ENCODE data around the gene RPS21. TPM values are rescaled to one million over a fixed set of nuclear protein-coding genes. Genes with fewer than 3 reads are reported as not detected.
A peak's percentile ranks its signal among the peaks of the same experiment; 100 is the strongest.

The RPS21 gene
- total RNA-seq, 2 experiments from 2014 or later: 3,015 to 3,210 TPM

DNA sequence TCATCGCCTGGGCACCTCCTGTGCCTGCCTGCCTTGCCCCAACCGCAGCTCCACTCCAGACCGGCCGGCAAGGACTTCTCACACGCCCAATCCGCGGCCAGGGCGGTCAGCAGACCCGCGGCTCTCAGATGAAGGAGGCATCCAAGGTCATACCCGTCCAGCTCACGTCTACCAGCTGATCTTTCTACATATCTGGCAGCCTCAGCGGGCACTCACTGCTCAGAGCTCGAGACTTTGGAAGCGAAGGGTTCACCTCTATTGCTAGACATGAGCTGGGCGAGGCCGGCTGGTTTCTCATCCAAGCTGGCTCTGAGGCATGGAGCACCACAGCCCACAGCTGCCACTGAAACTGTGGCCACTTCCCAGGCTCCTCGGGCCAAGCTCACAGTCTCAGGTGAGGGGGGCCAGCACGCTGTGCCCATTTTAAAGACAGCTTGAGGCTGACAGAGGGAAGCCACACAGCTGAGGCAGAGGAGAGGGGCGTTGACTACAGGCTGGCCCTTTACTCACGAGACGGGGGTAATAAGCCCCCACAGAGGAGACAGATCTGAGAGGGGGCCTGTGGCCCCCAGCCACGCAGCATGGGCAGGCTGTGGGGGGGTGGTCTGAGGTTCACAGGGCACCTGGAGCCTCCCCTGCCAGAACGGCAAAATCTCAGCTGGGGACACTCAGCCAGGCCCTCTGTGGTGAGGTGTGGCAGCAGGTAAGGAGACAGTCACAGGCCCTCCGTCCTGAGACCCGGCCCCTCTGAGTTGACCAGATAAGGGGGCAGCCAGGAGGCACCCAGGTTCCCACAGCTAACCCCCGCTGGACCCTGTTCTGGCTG, 21.8 kb upstream of the RPS21 start:
- Mint-ChIP-seq H3K27me3 (peaks cover 34% of the 10 kb centered on the region), H3K36me3 (ENCODE audit: low read depth) (no peaks in the 10 kb centered on the region), H3K27ac (no peak overlapping the region), H3K4me1 (ENCODE audit: low read depth) (peaks cover 4% of the 10 kb centered on the region), H3K4me3 (peak overlapping the region; percentile 34), H3K9me3 (no peaks in the 10 kb centered on the region)
- DNase-seq: no peak
- H3K4me3 ChIP-seq (ENCODE audit: low read length): no peak overlapping the region
- H3K27ac ChIP-seq (ENCODE audit: low read depth in 1 of 2, low read length in 2 of 2): no peak overlapping the region
- no peak for TF ChIP-seq CTCF (IDR thresholded peaks at IDR 0.05)
- H3K27me3 ChIP-seq (ENCODE audit: control insufficient read depth in 1 of 2, insufficient read depth in 2 of 2, low read length in 2 of 2): peaks cover 42 to 47% of the 10 kb centered on the region in 2 experiments
- H3K4me1 ChIP-seq (ENCODE audit: insufficient read depth, low read length): peaks cover 26% of the 10 kb centered on the region
- ATAC-seq (ENCODE audit: poor library complexity): no peak
- peaks cover 0 to 13% of the 10 kb centered on the region in 2 experiments for H3K9me3 ChIP-seq (ENCODE audit: control insufficient read depth in 1 of 2, insufficient read depth in 1 of 2, low read length in 2 of 2)
- intact Hi-C loops (cut with DNase I, micrococcal nuclease): loop anchor here in 1 of 2 experiments (5.0 kb wide), 1 partner anchor 63 kb away; the partner anchor contains the start of gene ADRM1
- POLR2A ChIA-PET: no interaction called here
- CTCF ChIA-PET: no interaction called here
- H3K36me3 ChIP-seq (ENCODE audit: insufficient read depth, low read length): no peaks in the 10 kb centered on the region

- Histone ChIP-seq H3K36me3 (ENCODE audit: insufficient read depth, low read length) (no peaks in the 10 kb centered on the region), H3K9me3 (ENCODE audit: control insufficient read depth in 1 of 2, insufficient read depth in 1 of 2, low read length in 2 of 2) (peaks cover 0 to 13% of the 10 kb centered on the region in 2 experiments), H3K27me3 (ENCODE audit: control insufficient read depth in 1 of 2, insufficient read depth in 2 of 2, low read length in 2 of 2) (peaks cover 42 to 47% of the 10 kb centered on the region in 2 experiments), H3K4me3 (ENCODE audit: low read length) (no peak overlapping the region), H3K27ac (ENCODE audit: low read depth in 1 of 2, low read length in 2 of 2) (no peak overlapping the region), H3K4me1 (ENCODE audit: insufficient read depth, low read length) (peaks cover 26% of the 10 kb centered on the region)
- intact Hi-C loops (cut with DNase I, micrococcal nuclease): loop anchor here in 1 of 2 experiments (5.0 kb wide), 1 partner anchor 64 kb away; the partner anchor contains the start of gene ADRM1
- no peak overlapping the region for H3K27ac Mint-ChIP-seq
- H3K4me3 Mint-ChIP-seq: peak overlapping the region; percentile 30
- no peak for TF ChIP-seq CTCF (IDR thresholded peaks at IDR 0.05)
- no peaks in the 10 kb centered on the region for H3K36me3 Mint-ChIP-seq (ENCODE audit: low read depth)
- ChIA-PET CTCF (no interaction called here), POLR2A (no interaction called here)
- DNase-seq: no peak
- peaks cover 34% of the 10 kb centered on the region for H3K27me3 Mint-ChIP-seq
- peaks cover 4% of the 10 kb centered on the region for H3K4me1 Mint-ChIP-seq (ENCODE audit: low read depth)
- no peaks in the 10 kb centered on the region for H3K9me3 Mint-ChIP-seq
- ATAC-seq (ENCODE audit: poor library complexity): no peak
These were observed 21.0 kb upstream of the RPS21 start for GRCh38 chr20:62365814-62366369.

- Mint-ChIP-seq H3K27me3 (peaks cover 34% of the 10 kb centered on the region), H3K4me3 (no peak overlapping the region), H3K27ac (no peak overlapping the region), H3K9me3 (no peaks in the 10 kb centered on the region), H3K4me1 (ENCODE audit: low read depth) (peaks cover 4% of the 10 kb centered on the region), H3K36me3 (ENCODE audit: low read depth) (no peaks in the 10 kb centered on the region)
- ChIA-PET CTCF (no interaction called here), POLR2A (no interaction called here)
- Histone ChIP-seq H3K9me3 (ENCODE audit: control insufficient read depth in 1 of 2, insufficient read depth in 1 of 2, low read length in 2 of 2) (peaks cover 0 to 13% of the 10 kb centered on the region in 2 experiments), H3K27ac (ENCODE audit: low read depth in 1 of 2, low read length in 2 of 2) (no peak overlapping the region), H3K4me1 (ENCODE audit: insufficient read depth, low read length) (peaks cover 26% of the 10 kb centered on the region), H3K27me3 (ENCODE audit: control insufficient read depth in 1 of 2, insufficient read depth in 2 of 2, low read length in 2 of 2) (peaks cover 42 to 49% of the 10 kb centered on the region in 2 experiments), H3K36me3 (ENCODE audit: insufficient read depth, low read length) (no peaks in the 10 kb centered on the region), H3K4me3 (ENCODE audit: low read length) (peak overlapping the region; percentile 5)
- no peak for TF ChIP-seq CTCF (IDR thresholded peaks at IDR 0.05)
- intact Hi-C loops (cut with DNase I, micrococcal nuclease): loop anchor here in 1 of 2 experiments (5.0 kb wide), 1 partner anchor 64 kb away; the partner anchor contains the start of gene ADRM1
- DNase-seq (no peak), ATAC-seq (ENCODE audit: poor library complexity) (no peak)
These were observed 20.4 kb upstream of the RPS21 start for GRCh38 chr20:62366370-62367135.
